SHP77 treated with DMSO at 0.1 percent for 48 hours (cell line): ENCODE results near the gene CDH4.

Experiments
- DNase-seq: peaks from one replicate; lab custom pipeline; 2025; lab: John Stamatoyannopoulos, UW

CDH4 gene

DNA sequence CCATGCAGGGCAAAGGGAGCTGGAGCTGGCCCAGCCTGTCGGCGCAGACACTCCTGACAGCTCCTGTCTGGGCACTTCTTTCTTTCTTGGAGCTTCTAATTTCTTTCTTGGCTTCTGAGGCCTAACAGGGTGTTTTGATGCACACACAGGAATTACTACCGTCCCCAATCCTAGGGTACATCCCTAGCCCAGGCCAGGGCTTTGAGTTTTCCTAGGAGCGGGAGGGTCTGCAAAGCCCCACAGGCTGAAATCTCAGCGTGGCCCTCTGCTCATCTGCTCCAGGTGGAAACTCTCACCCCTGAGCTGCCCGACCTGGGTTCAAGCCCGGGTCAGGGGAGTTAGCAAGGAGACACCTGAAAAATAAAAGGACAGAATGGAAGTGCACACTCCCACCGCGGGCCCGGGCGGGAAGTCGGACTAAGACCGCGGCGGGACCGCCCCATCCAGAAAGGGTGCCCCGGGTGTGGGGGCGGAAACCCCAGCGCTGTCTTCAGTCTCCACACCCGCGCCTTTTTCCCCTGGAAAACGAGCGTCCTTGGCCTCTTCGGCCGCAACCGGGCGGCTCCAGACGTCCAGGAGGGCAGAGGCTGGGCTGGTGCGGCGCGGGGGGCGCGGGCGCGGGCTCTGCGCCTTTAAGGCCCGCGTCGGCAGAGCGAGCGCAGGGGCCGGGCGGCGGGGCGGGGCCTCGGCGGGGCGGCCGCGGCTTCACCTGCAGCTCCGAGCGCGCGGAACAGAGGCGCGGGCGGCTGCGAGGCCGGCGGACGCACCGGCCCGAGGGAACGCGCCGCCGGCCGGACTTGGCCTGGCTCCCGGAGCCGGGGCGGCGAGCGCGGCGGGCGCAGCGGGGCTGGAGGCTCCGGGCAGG is at the start of gene CDH4:
TSS of gene CDH4 (plus strand) at position 733 of the 865 bp plus-strand sequence.
- DNase-seq, result no peak

GRCh38 chr20:61203320-61203719 is 48.7 kb upstream of the CDH4 start:
- no peak for DNase-seq

- DNase-seq, result no peak
These were observed 47.9 kb upstream of the CDH4 start for GRCh38 chr20:61204206-61204605.

GRCh38 chr20:61205769-61206168 is 46.3 kb upstream of the CDH4 start:
- no peak for DNase-seq

DNA sequence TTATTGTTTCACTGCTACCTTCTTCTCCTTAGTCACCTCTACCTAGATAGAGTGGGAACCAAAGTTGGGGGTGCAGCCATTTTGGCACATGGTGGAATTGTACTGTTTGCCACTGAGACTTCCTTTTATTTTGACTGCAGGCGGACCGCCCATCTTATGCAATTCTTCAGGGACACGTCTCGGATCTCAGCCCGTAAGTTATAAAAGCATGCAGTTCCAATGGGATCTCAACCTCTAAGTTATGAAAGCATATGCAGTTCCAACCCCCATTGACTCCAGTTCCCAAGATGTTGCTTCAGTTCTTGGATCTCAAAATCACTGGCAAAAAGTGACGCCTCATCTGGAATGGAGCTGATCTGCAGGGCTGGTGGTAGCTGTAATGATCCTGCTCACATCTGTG is 41.2 kb upstream of the CDH4 start:
- DNase-seq, result no peak

- DNase-seq, result no peak
These were observed 34.2 kb upstream of the CDH4 start for GRCh38 chr20:61217848-61218247.

DNA sequence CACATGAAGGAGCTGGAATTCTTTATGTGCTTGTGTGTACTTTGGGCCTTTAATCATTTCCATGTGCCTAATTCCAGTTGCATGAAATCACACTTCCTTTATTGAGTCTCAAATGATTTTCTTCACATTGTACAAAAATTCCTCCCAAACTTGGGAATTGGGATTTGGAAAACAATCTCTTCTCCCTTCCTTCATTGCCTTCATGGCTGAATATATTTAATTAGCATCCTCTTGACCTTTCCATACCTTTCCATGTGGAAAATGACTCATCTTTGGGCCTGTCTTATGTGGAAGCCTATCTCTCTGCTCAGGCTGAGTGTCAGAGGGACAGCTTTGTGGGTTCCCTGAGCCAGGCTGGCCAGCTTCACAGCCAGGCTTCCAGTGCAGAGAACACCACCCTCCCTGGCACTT is 33.0 kb upstream of the CDH4 start:
- DNase-seq, result no peak

- DNase-seq, result no peak
These were observed 31.9 kb upstream of the CDH4 start for GRCh38 chr20:61220131-61220530.

DNA sequence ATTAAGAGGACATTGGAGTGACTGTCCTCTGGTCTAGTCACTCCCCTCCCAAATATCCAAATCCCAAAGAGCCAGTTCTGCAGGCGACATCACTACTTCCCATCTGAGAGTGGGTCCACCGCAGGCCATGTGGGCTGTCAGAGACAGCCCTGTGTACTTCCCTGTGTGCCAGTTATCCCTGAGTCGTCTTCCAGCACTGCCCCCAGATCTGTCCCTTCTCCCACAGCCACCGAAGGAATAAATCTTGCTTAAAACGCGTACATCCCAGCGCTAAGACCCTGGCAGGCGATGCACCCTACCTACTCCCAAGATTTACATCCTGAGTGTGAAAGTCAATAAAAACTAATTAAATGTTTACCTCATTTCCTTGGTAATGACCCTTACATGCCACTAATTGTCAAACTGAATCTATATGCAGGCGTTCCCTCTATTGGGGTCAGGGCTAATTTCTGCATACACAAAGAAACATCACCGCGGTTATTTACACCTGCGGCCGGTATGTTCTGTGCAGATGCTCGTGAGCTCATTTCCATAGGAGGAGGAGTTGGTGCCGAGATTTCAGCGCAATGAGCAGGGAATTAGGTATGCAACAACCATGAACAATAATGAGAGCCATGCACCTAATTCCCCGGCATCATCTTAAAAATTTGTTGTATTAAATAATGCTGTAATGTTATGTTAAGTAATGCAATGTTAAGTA is 31.3 kb upstream of the CDH4 start:
- no peak for DNase-seq

DNA sequence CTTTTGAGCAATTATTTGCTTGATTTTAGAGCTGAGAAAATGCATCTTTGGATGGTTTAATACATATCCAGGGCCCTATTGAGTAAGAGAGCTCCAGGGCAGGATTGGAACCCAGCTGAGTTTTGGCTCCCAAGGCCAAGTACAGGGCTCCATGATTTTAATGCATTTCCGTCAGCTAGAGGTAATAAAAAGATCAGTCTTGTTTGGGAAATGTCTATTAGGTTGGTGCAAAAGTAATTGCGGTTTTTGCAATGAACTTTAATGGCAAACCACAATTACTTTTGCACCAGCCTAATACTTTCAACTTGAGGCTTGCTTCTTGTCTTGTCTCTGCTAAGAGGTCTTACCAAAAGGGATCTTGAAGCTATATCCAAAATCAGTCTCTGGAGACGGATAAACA is 29.4 kb upstream of the CDH4 start:
- DNase-seq, result no peak

DNA sequence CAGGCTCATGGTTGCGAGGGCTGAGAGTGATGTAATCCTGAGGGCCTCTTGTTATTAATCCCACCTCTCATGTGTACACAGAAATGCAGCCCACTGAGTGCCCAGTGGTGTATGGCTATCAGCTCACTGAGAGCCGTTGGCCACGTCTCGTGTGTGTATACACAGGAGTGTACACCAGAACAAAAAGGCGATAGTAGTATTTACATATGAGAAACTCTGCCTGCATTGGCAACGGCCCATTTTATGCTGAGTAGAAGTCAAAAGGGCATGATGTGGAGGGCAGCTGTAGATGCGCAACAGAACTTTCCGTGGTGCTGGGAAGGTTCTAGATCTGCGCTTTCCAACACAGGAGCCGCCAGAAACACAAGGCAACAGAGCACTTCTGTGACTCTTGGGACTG is 28.9 kb upstream of the CDH4 start:
- no peak for DNase-seq

DNA sequence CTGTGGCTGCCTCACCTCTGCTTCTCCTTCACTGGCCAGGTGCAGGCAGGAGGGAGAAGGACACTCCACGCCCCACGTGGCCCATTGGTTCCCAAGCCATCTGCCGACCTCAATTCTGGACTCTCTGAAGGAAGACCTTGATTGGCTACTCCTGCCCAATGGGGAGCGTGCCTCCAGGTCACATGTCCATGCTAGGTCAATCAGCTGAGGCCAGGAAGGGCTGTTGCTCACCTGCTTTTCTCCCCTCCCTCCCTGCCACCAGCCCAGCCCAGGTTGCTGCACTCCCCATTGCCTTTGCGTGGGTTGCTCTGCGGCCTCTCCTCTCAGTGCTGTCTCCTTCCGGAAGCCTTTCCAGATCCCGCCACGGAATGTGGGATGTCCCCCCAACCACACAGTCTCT is 21.9 kb upstream of the CDH4 start:
- no peak for DNase-seq

DNA sequence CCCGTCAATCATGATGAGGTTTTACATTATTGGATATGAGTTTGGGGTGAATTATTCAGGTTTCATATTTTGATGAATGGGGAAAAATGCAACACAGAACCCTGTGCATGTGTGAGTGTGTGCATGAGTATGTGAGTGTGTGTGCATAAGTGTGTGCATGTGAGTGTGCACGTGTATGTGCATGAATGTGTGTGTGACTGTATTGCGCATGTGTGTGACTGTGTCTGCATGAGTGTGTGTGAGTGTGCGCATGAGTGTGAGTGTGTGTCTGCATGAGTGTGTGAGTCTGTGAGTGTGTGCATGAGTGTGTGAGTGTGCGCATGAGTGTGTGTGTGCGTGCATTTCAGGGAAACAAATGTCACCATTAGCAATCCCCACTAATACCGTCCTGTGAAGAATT is 18.5 kb upstream of the CDH4 start:
- no peak for DNase-seq

DNA sequence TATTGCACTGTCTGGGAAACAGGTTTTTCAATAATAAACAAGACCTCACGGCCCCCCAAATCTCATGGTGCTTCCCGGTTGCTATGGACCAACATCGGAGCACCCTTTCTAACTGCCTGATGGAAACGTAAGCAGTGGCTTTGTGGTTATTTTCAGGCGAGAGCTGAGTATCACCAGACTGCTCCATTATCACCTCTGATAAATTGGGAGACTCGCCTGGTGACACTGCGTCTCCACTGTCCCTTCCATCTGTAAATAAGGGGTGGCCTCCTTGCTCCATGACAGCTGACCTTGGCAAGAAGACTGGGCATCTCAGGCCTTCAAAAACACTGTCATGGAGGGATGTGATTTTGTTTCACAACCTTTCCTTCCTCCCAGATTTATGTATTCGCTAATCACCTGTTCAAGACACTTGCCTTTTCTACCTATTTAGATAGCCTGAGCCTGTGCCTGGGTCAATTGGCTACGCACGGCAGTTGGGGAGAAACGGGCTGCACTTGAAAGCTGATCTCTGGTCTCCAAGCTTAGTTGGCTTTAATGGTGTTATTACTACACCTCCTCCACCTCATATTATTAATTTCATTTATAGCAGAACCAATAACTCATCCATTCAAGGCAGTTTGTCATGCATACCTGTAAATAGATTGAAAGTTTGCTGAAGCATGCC is 17.7 kb upstream of the CDH4 start:
- DNase-seq, result no peak

DNA sequence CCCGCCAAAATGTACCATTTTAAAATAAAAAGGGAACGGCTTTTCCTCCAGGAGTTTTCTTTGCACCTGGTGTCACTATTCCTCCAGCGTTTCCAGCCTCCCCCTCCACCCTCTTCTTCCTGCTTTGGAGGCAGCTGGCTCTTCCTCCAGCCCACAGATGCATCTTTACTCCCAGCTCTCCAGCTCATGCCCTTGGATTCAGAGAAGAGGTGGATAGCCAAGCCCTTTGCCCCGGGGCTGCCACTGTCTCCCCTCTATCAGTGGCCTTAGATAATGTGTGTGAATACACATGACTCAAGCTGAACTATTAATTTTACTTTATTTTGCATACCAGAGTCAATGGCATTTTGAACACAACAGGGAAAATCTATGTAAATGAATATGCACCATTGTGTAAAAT is 15.3 kb upstream of the CDH4 start:
- no peak for DNase-seq

DNA sequence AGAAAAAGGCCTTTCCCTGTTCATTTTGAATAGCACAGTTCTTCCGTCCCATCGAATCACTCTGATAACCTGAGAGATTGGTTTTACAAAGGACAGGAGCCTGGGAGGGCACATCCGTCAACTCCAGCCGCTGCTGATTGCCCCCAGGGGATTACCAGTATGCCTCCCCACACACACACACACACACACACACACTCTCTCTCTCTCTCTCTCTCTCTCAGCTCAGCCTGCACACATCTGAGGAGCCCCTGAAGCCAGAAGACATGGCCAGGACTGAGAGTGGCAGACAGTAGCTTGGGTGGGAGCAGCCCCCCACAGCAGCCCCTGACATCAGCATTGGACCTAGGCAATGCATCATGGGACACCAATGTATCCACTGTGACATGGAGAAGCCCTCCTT is 13.2 kb upstream of the CDH4 start:
- no peak for DNase-seq

- no peak for DNase-seq
These were observed 11.2 kb upstream of the CDH4 start for GRCh38 chr20:61240814-61241213.

GRCh38 chr20:61244213-61244612 is 7.8 kb upstream of the CDH4 start:
- no peak for DNase-seq

DNA sequence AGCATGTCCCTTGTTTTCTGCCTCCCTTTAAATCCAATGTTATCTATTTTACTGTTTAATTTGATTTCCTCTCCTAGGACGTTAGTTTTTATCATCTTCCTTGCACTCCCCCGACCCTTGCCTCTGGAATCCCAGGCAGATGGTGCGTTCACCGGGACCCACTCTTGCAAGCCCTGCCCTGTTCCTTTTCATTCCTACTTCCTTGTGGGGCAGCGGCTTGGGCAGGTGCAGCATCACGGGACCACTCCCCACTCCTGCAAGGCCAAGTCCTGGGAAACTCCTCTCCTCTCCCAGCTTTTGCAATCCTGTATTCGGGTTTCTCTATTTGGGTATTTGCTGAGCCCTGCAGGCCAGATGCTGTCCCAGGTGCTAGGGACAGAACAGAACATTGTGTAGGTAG is 5.8 kb upstream of the CDH4 start:
- no peak for DNase-seq

DNA sequence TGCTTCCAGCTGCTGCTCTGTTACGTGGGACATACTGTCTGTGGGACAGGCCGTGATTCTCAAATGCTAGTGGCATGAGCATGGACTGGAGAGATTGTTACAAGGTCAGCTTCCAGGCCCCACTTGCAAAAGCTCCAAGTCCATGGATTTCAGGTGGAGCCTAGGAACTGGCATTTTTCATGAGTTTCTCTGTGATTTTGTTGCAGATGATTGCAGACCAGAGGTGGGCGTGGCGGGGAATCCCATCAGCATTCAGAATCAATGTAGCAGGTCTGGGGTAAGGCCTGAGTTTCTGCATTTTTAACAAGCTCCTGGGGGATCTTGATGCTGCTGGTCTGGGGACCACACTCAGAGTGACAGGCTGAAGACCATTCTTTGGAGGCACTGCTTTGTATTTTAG is 2.4 kb upstream of the CDH4 start:
- no peak for DNase-seq

DNA sequence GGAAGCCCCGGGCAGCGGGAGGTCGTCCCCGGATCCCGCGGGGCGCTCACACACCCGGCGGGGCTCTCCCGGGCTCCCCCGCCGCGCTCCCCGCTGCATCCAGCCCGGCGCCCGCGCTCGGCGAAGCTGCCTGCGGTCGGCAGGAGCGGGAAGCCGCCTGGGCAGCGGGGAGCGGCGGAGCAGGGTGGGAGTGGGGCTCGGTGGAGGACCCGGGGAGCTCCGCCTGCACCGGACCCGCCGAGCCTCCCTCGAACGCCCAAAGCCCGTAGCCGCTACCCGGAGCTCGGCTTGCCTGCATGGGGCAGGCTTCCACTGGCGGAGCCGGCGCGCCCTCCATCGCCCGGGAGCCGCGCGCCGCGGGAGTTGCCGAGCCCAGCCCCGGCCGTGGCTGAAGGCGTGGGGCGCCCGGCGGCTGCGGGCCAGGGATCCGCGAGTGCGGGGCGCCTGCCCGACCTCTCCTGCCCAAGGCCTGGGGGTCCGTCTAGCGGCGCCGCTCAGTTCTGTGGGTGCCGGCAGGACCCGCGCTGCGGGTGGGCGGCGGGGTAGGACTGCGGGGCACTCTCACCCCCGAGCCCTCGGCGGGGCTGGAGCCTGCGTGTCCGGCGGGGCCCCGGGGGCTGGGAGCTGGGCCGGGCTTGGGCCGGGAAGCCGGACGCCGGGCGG is 671 bp downstream of the CDH4 start:
- no peak for DNase-seq

GRCh38 chr20:61253264-61253639 is 1.2 kb downstream of the CDH4 start:
- no peak for DNase-seq
